Stimulated activated CD4-positive, alpha-beta T cell treated with anti-CD3 and anti-CD28 coated beads, Interleukin-1b, Interleukin-23, amount 100 ng/mL, for 24 hours (primary cell): ENCODE results near the gene STX1B.

ENCODE experiments used
- DNase-seq, 4 experiments: peaks; one replicate each; pipeline ENCODE4 v3.0.0-alpha.2; 2020; ENCODE audit warnings: low read depth in 4 of 4, low spot score in 1 of 4

STX1B gene

DNA sequence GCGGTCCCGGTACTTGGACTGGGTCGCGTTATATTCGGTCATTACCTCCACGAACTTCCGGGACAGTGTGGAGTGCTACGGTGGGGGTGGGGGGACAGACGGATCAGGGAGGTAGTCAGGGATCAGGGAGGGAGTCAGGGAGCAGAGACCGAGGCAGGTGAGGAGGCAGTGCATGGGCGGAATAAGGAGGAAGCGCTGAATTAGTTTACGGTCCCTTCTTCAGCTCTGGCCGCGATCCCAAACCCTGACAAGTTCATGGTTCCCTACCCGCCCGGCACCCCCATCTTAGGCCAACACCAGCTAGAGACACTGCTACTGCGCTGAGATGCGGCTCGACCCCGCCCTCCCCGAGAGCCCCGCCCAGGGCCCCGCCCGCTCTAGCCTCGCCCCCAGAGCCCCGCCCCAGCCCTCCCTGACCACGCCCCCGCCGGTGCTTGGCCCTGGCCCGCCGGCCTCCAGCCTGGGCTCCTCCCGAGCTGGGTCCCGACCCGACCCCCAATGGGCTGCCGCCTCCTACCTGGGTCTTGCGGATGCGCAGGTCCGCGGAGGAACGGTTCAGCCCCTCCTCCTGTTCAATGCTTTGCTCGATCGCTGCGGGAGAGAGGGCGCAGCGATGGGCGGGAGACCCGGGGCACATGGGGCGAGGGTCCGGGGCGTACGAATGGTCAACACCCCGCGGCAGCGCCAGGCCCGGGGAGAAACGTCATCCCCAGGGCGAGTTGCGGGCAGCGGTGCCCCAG is 13.3 kb downstream of the STX1B start:
- peak; percentile 74 to 84 (median 78) for DNase-seq

DNA sequence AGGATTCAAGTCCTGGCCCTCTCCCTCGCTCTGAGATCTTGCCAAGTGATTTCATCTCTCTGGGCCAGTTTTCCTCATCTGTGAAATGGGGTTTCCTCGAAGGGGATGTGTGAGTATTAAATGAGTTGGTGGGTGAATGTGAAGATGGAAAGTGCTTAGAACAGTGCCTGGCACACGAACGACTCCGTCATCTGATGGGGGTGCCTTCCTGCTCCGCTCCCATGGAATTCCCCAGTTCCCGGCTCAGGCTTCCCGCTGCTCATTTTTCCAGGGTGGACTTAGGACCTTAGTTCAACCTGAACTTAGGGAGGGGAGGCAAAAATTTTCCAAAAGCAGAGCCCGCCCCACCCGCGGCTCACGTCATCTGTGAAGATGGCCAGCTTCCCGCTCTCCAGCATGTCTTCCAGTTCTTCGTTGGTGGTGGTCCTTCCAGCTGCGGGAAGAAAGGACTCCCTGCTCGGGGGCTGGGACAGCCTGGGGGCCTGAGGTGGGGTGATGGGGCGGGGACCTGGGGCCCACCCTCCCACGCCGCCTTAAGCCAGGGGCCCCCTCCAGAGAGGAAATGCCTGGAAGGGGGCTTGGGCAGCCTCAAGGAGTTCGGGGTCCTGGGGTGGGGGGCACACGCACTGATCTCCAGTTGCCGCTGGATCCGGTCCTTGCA is 14.0 kb downstream of the STX1B start:
- no peak for DNase-seq

DNA sequence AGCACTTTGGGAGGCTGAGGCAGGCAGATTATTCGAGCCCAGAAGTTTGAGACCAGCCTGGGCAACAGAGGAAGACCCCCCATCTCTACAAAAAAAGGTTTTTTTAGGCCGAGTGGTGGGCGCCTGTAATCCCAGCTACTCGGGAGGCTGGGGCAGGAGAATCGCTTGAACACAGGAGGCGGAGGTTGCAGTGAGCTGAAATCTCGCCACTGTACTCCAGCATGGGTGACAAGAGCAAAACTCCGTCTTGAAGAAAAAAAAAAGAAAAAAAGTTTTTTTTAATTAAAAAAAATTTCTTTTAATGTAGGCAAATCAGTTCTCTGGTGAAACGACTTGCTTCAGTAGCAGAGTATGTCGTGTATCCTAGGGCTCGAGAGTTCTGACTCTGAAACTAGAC is 14.5 kb downstream of the STX1B start:
- DNase-seq: no peak

DNA sequence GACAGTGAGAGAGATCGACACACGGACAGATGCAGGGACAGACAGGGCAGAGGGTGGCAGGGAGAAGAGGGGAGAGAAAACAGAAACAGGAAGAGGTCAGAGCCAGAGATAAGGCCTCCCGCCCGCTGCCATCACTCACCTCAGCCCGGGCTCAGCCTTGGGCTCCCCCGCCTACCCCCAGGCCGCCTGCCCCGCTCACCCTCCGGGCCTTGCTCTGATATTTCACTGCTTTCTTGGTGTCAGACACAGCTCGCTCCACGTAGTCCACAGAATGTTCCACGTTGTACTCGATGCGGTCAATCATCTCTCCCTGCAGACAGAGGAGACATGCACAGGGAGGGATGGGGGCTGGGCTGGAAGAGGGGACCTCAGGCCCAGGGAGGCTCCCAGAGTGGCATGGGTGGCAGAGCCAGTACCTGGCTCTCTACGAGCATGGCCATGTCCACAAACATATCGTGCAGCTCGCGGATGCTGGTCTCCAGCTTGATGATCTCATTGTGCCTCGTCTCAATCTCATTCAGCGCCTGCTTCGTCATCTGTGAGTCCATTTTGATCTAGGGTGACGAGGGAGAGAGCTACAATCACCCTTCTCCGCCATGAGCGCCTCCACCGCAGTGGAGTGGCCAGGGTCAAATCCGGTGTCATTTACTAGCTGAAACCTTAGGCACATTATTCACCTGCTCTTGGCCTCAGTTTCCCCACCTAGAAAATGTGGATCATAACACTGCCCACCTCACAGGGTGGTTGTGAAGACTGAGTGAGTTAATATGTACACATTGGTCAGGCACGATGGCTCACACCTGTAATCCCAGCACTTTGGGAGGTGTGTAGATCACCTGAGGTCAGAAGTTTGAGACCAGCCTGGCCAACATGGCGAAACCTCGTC is 17.3 kb downstream of the STX1B start:
- DNase-seq: no peak

DNA sequence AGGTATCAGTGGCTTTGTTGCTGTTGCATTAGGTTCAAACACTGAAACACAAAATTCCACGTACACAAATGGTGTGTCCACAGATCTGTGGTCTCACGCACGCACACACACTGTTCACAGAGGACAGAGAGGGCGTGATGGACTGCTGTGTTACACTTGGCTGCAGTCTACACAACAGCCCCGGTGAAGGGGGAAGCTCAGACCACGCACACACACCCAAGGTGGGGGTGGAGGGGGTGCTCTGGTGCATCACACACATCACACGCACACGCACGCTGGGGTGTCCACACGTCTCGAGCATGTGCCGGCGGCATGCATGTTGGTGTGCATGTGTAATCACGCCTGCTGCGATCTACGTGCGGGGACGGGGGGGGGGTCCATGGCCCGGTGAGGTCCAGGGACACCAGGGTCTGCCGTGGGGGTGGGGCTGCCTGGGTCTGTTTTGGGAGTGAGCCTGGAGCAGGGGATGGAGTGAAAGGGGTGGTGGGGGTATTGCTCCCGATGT is 18.1 kb downstream of the STX1B start:
- no peak for DNase-seq

DNA sequence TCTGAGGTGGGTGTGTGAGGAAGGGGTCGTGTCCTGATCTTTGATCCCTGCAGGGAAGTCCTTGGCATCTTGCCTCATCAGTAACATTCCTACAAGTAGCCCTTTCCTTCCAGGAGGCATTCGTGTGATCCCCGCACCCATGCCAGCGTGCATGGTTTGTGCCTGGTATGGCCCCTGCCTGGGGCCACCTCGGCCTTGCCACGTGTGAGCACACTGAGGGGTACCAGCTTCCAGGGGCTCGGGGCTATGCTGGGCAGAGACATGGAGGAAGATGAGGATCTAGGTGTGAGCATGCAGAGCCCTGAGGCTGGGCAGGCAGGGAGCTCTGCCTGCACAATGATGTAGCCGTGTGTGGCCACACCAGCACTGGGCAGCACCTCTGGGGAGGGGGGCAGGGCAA is 19.4 kb downstream of the STX1B start:
- DNase-seq: no peak

DNA sequence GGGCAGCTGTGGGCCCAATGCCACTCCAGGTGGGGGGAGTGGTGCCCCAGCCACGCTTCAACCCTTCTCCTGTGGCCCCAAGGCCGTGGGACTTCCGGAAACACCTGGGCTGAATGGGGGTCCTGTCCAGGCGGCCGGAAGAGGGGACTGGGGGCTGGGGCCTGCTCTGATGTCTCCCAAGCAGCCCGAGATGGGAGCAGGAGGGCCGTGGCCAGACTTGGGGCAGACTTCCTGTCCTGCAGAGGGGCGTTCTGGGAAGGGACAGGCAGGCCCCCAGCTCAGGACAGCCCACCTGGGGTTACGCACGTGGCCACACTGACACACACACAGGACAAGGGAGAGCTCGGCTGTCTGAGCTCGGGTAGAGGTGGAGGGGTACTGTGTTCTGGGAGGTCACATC is 20.3 kb downstream of the STX1B start:
- no peak for DNase-seq

DNA sequence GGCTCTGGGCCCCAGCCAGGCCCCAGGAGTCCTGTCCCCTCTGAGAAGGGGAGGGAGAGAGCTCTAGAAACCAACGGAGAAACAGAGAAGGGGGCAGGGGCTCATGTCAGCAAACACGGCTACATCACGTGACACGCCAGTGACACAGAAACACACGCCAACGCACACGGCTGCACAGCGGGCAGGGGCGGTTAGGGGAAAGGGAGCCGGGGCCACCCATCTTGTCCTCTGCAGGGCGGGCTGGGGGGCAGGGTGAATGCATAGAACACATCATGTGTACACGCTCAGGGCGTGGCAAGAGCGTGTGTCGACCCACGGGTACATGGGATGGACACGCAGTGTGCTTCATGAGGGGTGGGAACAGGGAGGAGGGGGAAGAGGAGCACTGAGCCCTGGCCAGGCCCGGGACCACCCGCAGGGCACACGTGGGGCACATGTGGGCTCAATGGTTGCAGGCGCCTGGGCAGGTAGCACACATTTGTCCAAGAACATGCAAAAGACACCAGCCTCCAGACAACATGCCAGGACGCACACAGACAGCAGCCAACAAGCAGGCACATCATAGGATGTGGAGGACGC is 20.9 kb downstream of the STX1B start:
- DNase-seq: no peak

DNA sequence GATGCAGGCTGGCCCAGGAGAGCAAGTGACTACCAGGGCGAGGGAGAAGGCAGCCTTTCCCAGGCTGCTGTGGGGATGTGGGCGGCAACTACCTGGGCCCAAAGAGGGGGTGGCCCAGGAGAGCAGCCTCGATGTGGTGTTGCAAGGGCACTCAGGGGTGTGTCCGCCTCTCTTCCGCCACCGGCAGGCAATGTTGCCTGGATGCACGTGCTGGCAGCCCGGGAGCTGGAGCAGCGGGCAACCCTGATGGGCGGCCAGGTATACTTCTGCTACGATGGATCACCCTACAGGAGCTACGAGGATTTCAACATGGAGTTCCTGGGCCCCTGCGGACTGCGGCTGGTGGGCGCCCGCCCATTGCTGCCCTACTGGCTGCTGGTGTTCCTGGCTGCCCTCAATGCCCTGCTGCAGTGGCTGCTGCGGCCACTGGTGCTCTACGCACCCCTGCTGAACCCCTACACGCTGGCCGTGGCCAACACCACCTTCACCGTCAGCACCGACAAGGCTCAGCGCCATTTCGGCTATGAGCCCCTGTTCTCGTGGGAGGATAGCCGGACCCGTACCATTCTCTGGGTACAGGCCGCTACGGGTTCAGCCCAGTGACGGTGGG is 22.8 kb downstream of the STX1B start:
- DNase-seq: no peak

DNA sequence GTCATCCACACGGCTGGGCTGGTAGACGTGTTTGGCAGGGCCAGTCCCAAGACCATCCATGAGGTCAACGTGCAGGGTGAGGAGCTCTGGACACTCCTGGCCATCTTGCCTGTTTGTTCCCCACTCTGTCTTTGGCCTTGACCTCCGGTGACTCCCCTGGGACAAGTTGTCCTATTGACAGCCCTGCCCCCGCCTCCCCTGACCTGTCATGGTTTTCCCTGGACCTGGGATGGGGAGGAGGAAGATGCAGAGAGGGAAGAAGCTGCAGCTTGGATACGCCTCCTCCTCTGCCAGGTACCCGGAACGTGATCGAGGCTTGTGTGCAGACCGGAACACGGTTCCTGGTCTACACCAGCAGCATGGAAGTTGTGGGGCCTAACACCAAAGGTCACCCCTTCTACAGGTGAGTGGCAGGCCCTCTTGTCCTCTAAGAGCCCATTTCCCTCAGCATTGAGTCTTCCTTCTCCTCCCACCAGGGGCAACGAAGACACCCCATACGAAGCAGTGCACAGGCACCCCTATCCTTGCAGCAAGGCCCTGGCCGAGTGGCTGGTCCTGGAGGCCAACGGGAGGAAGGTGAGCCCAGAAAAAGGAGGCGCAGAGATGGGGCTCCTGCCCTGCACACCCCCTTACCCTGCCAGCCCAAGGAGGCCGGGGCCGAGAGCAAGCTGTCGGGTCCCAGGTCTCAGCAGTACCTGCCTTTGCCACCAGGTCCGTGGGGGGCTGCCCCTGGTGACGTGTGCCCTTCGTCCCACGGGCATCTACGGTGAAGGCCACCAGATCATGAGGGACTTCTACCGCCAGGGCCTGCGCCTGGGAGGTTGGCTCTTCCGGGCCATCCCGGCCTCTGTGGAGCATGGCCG is 24.1 kb downstream of the STX1B start:
- no peak for DNase-seq

DNA sequence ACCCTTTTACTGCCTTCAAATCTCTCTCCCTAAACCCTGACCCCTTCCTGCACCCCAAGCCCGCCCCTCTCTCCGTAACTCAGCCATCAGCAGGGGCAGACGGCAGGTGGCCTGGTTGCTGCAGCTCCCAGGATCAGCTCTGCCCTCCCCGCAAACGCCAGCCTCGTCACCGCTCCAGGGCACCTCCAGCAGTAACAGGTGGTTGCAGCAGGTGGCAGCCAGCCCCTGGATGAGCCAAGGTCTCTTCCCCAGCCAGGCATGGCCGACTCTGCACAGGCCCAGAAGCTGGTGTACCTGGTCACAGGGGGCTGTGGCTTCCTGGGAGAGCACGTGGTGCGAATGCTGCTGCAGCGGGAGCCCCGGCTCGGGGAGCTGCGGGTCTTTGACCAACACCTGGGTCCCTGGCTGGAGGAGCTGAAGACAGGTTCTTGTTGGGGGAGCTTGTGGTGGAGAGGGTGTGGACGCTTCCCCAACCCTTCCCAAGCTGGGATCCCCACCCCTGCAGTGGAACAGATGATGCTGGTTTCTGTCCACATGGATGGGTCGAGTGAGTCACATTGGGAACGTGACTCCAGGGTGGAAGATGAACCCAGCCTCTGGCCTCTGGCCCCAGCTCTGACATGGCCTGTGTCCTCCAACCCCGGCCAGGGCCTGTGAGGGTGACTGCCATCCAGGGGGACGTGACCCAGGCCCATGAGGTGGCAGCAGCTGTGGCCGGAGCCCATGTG is 24.9 kb downstream of the STX1B start:
- DNase-seq: no peak

DNA sequence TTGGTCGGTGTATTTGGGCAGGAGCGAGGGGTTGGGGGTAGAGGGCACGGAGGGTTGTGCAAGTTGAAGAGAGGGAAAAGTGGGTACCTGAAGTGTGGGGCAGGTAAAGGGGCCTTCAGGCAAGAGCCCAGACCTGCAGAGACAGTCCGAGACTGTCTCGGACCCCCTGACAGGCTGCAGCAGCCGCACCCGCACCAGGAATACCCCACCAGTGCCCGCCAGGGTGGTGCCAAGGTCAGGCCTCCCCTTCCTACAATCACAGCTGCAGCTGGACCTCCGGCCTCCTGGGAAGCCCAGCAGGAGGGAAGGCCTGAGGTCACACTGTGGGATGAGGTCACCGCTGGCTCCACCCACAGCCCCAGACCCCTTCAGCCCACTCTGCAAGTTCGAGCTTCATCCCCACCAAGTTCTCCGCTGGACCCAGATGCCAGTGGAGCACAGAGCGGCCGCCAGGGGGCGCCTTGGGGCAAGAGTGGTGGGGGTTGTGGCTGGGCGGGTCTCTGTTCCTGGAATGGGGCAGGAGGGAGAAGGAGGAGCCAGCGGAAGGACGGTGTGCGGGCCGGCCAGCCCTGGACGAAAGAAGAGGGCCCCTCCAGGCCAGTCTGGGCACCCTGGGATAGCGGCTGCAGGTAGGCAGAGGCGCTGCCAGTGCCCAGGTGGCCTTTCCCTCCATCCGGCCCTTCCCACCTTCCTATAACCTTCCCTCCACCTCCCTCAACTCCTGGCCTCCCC is 25.6 kb downstream of the STX1B start, which contains the start of gene HSD3B7:
TSS of gene HSD3B7 (plus strand) at position 539 of the 732 bp plus-strand sequence. CDS start 452 bp downstream, outside the sequence.
- DNase-seq: peak; percentile 72 to 80 (median 74)

DNA sequence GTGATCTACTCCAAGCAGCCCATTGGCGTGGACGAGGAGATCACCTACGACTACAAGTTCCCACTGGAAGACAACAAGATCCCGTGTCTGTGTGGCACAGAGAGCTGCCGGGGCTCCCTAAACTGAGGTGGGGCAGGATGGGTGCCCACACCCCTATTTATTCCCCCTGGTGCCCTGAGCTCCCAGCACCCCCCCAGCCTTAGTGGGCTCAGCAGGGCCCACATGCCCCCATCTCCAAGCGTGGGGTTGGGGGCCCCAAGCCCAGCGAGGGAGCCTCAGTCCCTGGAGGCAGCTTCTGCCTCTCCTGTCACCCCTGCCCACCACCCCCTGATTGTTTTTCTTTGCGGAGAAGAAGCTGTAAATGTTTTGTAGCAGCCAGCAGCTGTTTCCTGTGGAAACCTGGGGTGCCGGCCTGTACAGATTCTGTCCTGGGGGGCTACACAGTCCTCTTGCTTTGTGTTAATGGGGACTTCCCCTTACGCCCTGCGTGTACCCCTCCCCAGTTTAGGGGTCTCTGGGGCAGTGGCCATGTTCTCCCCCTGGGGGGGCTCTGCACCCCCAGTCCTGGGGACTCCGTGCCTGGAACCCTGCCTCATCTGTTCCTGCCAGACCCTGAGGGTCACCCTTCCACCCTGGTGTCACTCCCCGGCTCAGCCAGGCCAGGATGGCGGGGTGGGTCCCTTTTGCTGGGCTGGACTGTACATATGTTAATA is 26.4 kb downstream of the STX1B start:
- no peak for DNase-seq

DNA sequence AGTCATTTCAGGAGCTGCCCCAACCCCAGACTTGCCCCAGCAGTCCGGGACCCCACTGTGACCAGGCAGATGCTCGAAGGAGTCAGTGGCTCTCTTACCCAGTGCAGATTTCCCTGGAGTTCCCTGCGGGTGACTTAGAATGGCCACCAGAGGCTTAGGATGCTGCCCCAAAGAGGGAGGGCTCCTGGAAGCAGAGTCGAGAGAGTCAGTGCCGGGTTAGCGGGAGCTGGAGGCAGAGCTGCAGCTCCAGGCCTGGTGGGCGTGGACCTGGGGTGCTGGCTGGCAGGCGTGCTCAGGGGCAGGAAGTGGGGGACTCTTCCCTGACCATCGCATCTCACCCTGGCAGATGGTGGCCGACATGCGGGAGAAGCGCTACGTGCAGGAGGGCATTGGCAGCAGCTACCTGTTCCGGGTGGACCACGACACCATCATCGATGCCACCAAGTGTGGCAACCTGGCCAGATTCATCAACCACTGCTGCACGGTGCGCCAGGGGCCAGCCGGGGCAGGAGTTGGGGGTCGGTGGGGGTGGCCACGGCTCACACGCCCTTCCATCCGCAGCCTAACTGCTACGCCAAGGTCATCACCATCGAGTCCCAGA is 27.0 kb downstream of the STX1B start:
- DNase-seq: no peak

DNA sequence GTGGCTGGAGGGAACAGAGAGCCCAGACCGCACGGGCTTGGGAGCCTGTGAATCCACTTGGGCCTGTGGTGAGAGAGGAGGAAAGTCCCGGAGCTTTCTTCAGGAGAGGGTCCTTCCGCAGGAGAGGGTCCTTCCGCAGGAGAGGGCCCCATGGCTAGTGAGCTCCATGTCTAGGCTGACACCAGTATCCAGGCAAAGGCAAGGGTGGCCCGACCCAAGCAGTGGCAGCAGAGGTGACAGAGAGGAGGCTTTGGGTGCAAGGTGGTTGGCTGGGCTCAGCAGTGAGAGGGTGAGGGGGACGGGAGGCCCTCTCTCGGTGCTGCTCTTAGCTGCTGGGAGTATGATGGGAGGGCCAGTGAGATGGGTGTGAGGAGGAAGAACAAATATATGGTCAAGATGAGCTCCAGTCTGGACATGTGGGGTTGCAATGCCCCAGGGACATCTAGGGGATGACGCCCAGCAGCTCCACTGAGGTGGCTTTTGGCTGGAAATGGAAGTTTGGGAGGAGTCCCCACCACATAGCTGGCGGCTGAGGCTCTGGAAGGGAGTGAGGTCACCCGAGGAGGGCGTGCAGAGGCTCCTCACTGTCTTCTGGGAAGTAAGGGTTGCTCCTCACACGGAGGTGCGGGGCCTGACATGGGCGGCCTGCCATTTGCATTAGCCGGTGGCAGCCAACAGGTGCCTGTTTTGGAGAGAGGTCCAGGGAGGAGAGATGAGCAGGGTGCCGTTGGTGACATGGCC is 27.7 kb downstream of the STX1B start:
- DNase-seq: no peak

DNA sequence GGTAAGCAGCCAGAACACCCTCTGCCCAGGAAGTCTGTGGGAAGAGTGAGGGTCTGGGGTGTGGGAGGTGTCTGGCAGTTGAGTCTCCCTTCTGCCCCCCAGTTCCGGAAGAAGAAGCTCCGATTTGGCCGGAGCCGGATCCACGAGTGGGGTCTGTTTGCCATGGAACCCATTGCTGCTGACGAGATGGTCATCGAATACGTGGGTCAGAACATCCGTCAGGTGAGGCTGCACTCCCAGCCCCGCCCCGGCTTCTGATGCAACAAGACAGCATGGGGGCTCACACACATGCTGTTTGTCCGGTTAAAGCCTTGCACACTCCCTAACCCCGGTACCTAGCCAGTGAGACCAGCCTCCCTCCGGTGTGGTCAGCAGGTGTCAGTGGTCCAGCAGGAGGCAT is 29.5 kb downstream of the STX1B start:
- no peak for DNase-seq

DNA sequence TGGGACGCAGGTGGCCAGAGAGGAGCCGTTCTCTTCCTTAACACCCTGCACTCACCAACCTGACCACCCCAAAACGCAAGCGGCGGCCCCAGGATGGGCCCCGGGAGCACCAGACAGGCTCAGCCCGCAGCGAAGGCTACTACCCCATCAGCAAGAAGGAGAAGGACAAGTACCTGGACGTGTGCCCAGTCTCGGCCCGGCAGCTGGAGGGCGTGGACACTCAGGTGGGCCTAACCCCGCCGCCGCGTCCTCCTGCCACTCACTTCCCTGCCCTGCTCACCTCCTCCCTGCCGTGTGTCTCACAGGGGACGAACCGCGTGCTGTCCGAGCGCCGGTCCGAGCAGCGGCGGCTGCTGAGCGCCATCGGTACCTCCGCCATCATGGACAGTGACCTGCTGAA is 30.0 kb downstream of the STX1B start:
- no peak for DNase-seq
